Activated CD4-positive, alpha-beta memory T cell treated with anti-CD3 and anti-CD28 coated beads, Interleukin-2, amount 10 ng/mL, durations not matched to agents 7 days and 5 days (primary cell): ENCODE results near the gene MYO18A. TPM values are rescaled to one million over a fixed set of nuclear protein-coding genes. Genes with fewer than 3 reads are reported as not detected.

ENCODE experiments used
- CTCF ChIA-PET: fragments of 350-600 bp; sonication (Branson Sonifier 250); formaldehyde crosslinking; loops from one replicate; lab custom pipeline; 2021; ENCODE audit warnings: antibody characterized with exemption, inconsistent platforms; lab: Charles Lee
- POLR2A ChIA-PET: fragments of 350-600 bp; sonication (Branson Sonifier 250); formaldehyde crosslinking; loops from one replicate; lab custom pipeline; 2021; ENCODE audit warnings: antibody characterized with exemption; lab: Charles Lee
- DNase-seq: peaks from one replicate; pipeline ENCODE4 v3.0.0-alpha.2; 2020
- H3K27ac Mint-ChIP-seq: one replicate; pipeline ENCODE4 v1.8.0; 2021; ENCODE audit warnings: mild to moderate bottlenecking, mixed read lengths
- H3K27me3 Mint-ChIP-seq: one replicate; pipeline ENCODE4 v1.8.0; 2021; ENCODE audit warnings: mixed read lengths
- H3K36me3 Mint-ChIP-seq: one replicate; pipeline ENCODE4 v1.8.0; 2021; ENCODE audit warnings: low read depth, mixed read lengths
- H3K4me1 Mint-ChIP-seq: one replicate; pipeline ENCODE4 v1.8.0; 2021; ENCODE audit warnings: mixed read lengths
- H3K4me3 Mint-ChIP-seq: one replicate; pipeline ENCODE4 v1.8.0; 2021; ENCODE audit warnings: mild to moderate bottlenecking, mixed read lengths
- H3K9me3 Mint-ChIP-seq: one replicate; pipeline ENCODE4 v1.8.0; 2021; ENCODE audit warnings: mixed read lengths
- total RNA-seq, 2 experiments: library from RNA; stranded (reverse); gene quantifications; one replicate each; pipeline ENCODE4 v1.2.3, GENCODE V29; 2021

The MYO18A gene
- total RNA-seq, 2 experiments from 2014 or later, result 92.6 to 100 TPM

DNA sequence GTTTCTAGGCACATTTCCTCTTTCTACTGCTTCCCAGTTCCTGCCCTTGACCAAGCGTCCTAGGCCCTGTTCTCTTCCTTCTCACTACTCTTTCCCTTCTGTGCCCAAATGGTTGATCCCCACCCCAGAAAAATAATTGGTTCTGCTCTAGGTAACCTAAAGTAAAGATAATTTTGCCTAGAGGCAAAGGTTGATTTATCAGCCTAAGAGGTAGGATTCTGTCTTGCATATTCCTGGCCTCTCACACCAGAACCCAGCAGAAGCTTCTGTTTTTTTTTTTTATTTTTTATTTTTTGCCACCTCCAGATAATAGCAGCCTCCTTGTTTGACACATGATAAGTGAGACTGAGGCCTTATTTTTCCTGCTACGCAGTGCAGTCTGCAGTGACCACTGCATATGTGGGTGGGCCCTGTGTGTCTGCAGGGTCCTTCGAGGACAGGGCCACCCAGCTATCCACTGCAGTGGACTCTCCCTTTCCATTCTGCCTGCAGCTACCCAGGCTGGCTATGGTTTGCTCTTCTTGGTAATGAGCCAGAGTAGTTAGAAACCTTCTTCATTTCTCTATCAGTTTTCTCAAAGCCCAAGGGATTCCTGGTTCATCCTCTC lies 136.6 kb downstream of the MYO18A start:
- Mint-ChIP-seq H3K9me3 (no peaks in the 10 kb centered on the region), H3K4me1 (peaks cover 3% of the 10 kb centered on the region), H3K4me3 (no peak overlapping the region), H3K27me3 (peaks cover 12% of the 10 kb centered on the region), H3K36me3 (no peaks in the 10 kb centered on the region), H3K27ac (no peak overlapping the region)
- DNase-seq, result no peak
- ChIA-PET CTCF (interaction anchor here (2.4 kb wide), 1 partner anchor 78 kb away, joined by 9 read pairs; no protein-coding TSS in a partner anchor), POLR2A (no interaction called here)

DNA sequence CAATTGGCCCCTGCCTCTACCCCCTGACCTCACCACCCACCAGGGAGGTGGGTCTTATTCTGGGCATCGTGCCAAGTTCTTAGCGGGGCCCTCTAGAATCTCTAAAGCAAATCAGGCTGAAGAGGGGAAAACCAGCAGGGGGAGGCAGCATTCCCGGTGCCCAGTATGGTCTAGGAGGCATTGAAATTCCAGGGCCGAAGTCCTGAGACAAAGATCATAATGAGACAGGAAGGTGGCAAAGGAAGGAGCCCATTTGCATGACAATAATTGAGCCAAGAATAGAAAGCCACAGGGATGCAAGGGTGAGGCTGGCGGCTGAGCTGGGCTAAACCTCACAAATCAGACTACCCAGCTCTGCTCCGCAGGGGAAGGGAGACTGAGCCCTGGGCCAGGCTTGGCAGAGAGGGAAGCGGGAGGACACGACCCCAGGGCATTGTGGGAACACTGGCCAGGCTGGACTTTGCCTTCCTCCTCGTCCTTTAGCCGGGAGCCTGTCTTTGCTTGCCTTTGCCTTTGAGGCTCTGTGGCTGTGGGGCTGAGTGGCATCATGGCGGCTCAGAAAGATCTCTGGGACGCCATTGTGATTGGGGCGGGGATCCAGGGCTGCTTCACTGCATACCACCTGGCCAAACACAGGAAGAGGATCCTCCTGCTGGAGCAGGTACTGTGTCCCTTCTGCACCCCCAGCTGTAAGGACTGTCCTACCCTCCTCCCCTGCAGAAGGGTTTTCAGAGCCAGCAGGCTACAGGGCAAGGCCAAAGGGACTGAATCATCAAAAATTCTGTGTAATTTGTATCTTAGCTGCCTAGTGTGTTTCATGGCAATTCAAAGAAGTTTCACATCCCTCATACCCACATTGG lies 137.3 kb downstream of the MYO18A start, which contains the start of gene PIPOX:
TSS of gene PIPOX (plus strand) at position 463 of the 860 bp plus-strand sequence. CDS start at position 548, 85 bp downstream.
- H3K27me3 Mint-ChIP-seq, result peaks cover 9% of the 10 kb centered on the region
- H3K27ac Mint-ChIP-seq, result no peak within 1 kb of the TSS
- no peaks in the 10 kb centered on the region for H3K36me3 Mint-ChIP-seq
- no peak within 1 kb of the TSS for H3K4me3 Mint-ChIP-seq
- no peak for DNase-seq
- POLR2A ChIA-PET, result no interaction called here
- CTCF ChIA-PET, result interaction anchor here (2.4 kb wide), 1 partner anchor 77 kb away, joined by 9 read pairs; no protein-coding TSS in a partner anchor
- H3K4me1 Mint-ChIP-seq, result peaks cover 3% of the 10 kb centered on the region
- H3K9me3 Mint-ChIP-seq, result no peaks in the 10 kb centered on the region

DNA sequence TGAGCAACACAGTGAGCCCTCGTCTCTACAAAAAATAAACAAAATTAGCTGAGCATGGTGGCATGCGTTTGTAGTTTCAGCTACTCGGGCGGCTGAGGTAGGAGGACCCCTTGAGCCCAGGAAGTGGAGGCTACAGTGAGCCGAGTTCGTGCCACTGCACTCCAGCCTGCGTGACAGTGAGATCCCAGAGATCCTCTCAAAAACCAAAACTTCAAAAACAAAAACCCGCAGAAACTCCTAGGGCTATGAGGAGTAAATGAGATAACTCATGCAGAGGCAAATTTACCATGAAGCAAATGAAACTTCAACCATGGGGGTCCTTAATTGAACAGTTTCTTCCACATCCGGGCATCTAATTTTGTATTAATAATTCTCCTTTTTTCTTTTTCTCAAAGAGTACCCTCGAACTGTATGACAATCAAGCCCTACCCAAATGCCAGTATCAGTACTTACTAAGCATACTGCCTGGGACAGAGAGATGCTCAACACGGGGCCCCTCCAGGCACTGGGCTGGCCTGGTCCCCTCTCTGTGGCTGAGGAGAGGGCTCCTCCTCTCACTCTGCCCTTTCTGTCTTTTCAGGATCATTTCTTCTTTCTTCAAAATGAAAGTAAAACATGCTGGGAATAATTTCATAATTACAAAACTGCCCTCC lies 138.0 kb downstream of the MYO18A start:
- H3K4me3 Mint-ChIP-seq, result no peak overlapping the region
- no peak overlapping the region for H3K27ac Mint-ChIP-seq
- peaks cover 7% of the 10 kb centered on the region for H3K27me3 Mint-ChIP-seq
- DNase-seq, result no peak
- ChIA-PET CTCF (no interaction called here), POLR2A (no interaction called here)
- peaks cover 3% of the 10 kb centered on the region for H3K4me1 Mint-ChIP-seq
- H3K9me3 Mint-ChIP-seq, result no peaks in the 10 kb centered on the region
- no peaks in the 10 kb centered on the region for H3K36me3 Mint-ChIP-seq

DNA sequence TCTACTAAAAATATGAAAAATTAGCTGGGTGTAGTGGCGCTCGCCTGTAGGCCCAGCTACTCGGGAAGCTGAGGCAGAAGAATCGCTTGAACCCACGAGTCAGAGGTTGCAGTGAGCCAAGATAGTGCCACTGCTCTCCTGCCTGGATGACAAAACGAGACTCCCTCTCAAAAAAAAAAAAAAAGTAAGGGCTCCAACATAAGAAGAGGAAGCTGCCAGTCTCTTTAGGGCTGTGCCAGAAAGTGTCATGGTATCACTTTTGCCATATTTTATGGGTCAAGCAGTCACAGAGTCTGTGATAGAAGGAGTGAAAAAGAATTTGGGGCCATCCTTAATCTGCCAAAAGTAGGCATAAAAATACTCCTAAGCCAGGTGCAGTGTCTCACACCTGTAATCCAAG lies 138.6 kb downstream of the MYO18A start:
- ChIA-PET CTCF (interaction anchor here (0.6 kb wide), 1 partner anchor 79 kb away, joined by 3 read pairs; no protein-coding TSS in a partner anchor), POLR2A (no interaction called here)
- Mint-ChIP-seq H3K36me3 (no peaks in the 10 kb centered on the region), H3K4me1 (peaks cover 3% of the 10 kb centered on the region), H3K27me3 (peaks cover 6% of the 10 kb centered on the region), H3K9me3 (no peaks in the 10 kb centered on the region), H3K27ac (no peak overlapping the region), H3K4me3 (no peak overlapping the region)
- no peak for DNase-seq

DNA sequence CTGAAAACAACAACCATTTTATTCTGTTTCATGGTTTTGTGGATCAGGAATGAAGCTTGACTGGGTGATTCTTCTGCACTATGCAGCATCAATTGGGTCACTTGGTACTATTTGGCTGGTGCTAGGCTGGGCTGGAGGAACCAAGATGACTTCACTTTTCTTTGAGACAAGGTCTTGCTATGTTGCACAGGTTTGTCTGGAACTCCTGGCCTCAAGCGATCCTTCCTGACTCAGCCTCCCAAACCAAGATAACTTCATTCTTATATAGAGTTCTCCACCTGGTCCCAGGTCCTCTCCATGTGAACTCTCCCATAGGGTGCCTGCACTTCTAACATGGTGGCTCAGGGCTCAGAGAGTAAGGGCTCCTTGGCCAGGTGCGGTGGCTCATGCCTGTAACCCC lies 139.1 kb downstream of the MYO18A start:
- peaks cover 3% of the 10 kb centered on the region for H3K4me1 Mint-ChIP-seq
- no peak overlapping the region for H3K4me3 Mint-ChIP-seq
- CTCF ChIA-PET, result interaction anchor here (0.6 kb wide), 1 partner anchor 80 kb away, joined by 3 read pairs; no protein-coding TSS in a partner anchor
- DNase-seq, result no peak
- H3K27ac Mint-ChIP-seq, result no peak overlapping the region
- no peaks in the 10 kb centered on the region for H3K36me3 Mint-ChIP-seq
- no peaks in the 10 kb centered on the region for H3K9me3 Mint-ChIP-seq
- POLR2A ChIA-PET, result no interaction called here
- H3K27me3 Mint-ChIP-seq, result peaks cover 6% of the 10 kb centered on the region

DNA sequence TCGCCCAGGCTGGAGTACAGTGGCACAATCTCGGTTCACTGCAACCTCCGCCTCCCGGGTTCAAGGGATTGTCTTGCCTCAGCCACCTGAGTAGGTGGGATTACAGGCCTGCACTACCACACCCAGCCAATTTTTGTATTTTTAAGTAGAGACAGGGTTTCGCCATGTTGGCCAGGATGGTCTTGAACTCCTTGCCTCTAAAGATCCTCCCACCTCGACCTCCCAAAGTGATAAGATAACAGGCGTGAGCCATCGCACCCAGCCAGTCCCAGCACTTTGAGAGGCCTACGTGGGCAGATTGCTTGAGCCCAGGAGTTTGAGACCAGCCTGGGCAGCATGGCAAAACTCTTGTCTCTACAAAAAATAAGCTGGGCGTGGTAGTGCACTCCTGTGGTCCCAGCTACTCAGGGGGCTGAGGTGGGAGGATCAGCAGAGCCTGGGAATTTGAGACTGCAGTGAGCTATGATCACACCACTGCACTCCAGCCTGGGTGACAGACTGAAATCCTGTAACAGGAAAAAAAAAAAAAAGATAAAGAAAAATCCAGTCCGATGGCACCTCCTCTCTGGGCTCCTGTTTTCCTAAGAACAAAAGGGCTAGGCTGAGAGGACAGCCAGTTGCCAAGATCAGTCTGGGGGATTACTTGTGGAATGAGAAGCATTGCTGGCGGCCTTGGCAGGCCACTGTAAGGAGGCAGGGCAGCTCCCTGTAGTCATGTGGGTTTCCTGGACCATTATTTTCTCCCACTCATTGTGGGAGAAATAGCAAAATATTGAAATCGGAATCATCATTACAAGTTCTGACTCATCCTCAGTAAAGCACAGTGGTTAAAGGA lies 140.2 kb downstream of the MYO18A start:
- ChIA-PET POLR2A (no interaction called here), CTCF (no interaction called here)
- Mint-ChIP-seq H3K36me3 (no peaks in the 10 kb centered on the region), H3K27ac (no peak overlapping the region), H3K27me3 (peaks cover 10% of the 10 kb centered on the region), H3K4me3 (no peak overlapping the region), H3K4me1 (peaks cover 3% of the 10 kb centered on the region), H3K9me3 (peaks cover 3% of the 10 kb centered on the region)
- DNase-seq, result no peak

DNA sequence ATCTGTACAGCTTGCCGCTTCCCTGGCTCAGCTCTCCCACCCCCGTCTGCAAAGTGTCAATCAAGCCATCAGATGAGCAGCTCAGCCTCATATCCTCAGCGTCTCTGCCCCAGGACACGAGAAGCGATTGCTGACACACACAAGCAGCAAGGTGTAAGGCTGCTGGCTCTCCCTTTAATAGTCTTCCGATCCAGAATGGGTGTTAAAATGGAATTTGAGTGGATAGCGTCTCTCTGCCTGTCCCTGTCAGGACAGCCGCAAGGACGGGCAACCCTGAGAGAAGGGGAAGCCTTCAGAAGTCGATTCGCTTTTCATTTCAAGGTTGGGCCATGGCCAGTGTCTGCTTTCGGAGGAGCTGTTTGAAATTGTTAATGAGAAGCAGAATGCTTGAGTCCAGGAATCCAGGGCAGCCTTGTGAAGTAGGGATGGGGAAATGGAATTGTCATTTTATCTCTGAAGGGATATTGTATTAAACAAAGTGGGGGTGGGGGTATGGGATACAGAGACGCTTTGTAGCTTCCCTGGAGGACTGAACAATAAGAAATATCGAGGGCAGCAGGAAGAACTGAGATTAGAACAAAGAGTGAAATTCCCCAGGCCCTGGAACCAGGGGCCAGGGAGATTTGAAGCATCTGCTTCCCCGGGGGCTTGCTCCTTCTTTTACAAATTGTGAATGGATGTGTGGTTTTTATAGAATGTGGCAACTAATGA lies 142.0 kb downstream of the MYO18A start:
- Mint-ChIP-seq H3K4me3 (no peak overlapping the region), H3K27me3 (peaks cover 22% of the 10 kb centered on the region), H3K9me3 (peaks cover 9% of the 10 kb centered on the region), H3K36me3 (no peaks in the 10 kb centered on the region), H3K27ac (no peak overlapping the region), H3K4me1 (no peaks in the 10 kb centered on the region)
- ChIA-PET CTCF (interaction anchor here (0.6 kb wide), 1 partner anchor 1075 kb away, joined by 3 read pairs; no protein-coding TSS in a partner anchor), POLR2A (no interaction called here)
- no peak for DNase-seq

DNA sequence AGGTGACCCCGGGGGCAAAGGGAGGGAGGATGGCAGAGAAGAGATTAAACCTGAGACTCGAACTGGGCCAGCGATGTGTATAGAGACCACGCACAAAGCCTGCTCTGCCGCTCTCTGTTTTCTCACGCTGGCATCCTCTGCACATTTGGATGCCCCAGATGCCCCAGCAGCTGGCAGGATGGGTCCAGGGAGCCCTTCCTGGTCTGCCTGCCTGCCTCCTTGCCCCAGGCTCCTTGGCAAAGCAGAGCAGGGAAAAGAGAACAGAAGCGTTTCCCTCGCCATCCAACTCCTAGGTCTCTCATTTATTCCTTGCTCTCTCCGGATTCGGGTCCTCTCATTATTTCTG lies 142.5 kb downstream of the MYO18A start:
- H3K4me1 Mint-ChIP-seq, result no peaks in the 10 kb centered on the region
- no peak overlapping the region for H3K4me3 Mint-ChIP-seq
- ChIA-PET POLR2A (no interaction called here), CTCF (no interaction called here)
- DNase-seq, result no peak
- no peak overlapping the region for H3K27ac Mint-ChIP-seq
- no peaks in the 10 kb centered on the region for H3K36me3 Mint-ChIP-seq
- peaks cover 25% of the 10 kb centered on the region for H3K27me3 Mint-ChIP-seq
- H3K9me3 Mint-ChIP-seq, result peaks cover 9% of the 10 kb centered on the region

DNA sequence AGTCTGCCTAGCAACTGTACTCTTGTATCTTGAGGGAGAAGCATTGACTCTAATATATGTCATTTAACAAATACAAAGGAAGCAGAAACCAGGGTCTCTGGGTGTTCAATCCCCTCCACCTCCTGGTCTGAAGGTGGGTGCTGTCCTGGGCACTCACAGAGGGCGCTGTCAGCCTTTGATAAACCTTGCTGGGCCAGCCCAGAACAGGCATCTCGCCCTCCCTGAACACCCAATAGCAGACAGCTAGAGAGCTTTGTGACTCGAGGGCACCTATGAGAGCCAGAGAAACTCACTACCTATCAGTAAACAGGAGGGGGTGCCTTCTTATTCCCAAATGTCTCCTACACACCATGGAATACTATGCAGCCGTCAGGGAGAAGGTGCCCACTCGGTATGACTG lies 143.6 kb downstream of the MYO18A start:
- Mint-ChIP-seq H3K27ac (no peak overlapping the region), H3K27me3 (peaks cover 37% of the 10 kb centered on the region), H3K36me3 (no peaks in the 10 kb centered on the region), H3K4me1 (no peaks in the 10 kb centered on the region), H3K9me3 (peaks cover 9% of the 10 kb centered on the region), H3K4me3 (no peak overlapping the region)
- DNase-seq, result no peak
- ChIA-PET POLR2A (no interaction called here), CTCF (no interaction called here)

DNA sequence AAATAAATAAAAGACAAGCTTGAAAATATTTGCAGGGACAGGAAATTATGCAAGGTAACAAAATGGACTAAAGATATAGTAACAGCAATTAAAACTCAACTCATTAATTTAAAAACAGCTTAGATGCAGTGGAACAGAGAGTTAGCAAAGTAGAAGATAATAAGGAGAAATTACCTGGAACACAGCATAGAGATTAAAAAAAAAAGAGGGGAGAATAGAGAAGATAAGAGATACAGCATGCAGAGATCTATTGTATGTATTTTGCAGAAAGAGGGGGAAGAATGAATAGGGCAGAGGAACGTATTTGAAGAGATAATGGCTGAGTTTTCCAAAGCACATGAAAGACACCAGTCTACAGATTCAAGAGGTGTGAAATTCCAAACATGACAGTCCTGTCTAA lies 145.7 kb downstream of the MYO18A start:
- ChIA-PET POLR2A (no interaction called here), CTCF (interaction anchor here (1.8 kb wide), 1 partner anchor 69 kb away, joined by 4 read pairs; no protein-coding TSS in a partner anchor)
- Mint-ChIP-seq H3K9me3 (peaks cover 9% of the 10 kb centered on the region), H3K4me3 (no peak overlapping the region), H3K27me3 (peaks cover 52% of the 10 kb centered on the region), H3K4me1 (no peaks in the 10 kb centered on the region), H3K27ac (no peak overlapping the region), H3K36me3 (no peaks in the 10 kb centered on the region)
- DNase-seq, result no peak

DNA sequence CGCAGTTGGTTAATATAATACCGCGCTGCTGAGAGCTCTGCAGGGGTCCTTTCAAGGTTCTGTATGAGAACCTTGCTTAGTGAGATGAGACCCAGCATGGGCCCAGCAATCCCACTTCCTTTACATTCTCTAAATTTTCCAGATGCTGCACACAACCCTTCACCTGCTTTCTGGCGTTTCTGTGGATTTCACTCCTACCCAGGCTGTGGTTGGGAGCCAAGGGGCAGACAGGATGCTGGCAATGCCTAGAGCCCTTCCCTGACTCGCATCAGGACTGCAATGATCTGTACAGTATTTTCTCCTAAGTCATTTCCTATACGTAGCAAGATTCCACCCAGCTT lies 147.4 kb downstream of the MYO18A start:
- ChIA-PET CTCF (no interaction called here), POLR2A (no interaction called here)
- Mint-ChIP-seq H3K36me3 (no peaks in the 10 kb centered on the region), H3K27me3 (peaks cover 58% of the 10 kb centered on the region), H3K9me3 (peaks cover 9% of the 10 kb centered on the region), H3K4me3 (no peak overlapping the region), H3K4me1 (no peaks in the 10 kb centered on the region), H3K27ac (no peak overlapping the region)
- DNase-seq, result no peak
